Coronary artery (tissue), 2 donors: ENCODE data around the gene COL4A1.
A peak's percentile ranks its signal among the peaks of the same experiment; 100 is the strongest.

Source experiments
- DNase-seq: peaks from one replicate; pipeline ENCODE4 v3.0.0-alpha.2; 2017; ENCODE audit warnings: low spot score
- H3K27ac ChIP-seq, 2 donors: fragments of 200-600 bp; sonication (generic); one replicate each; pipeline ENCODE4 v1.5.1; 2016 to 2019
- H3K4me3 ChIP-seq: fragments of 200-600 bp; sonication (generic); 2 replicates; pipeline ENCODE4 v1.5.1; 2016; ENCODE audit warnings: mild to moderate bottlenecking, moderate library complexity
- CTCF ChIP-seq: fragments of 200-600 bp; sonication (generic); IDR thresholded peaks from one replicate; pipeline ENCODE4 v1.5.1; 2019; ENCODE audit warnings: antibody characterized with exemption

Gene COL4A1

GRCh38 chr13:110286833-110287819, 19.8 kb downstream of the COL4A1 start:
- Histone ChIP-seq H3K27ac (peak overlapping the region; percentile 56 to 78), H3K4me3 (peak overlapping the region; percentile 17)
- no peak for TF ChIP-seq CTCF
- peak; percentile 73 for DNase-seq

DNA sequence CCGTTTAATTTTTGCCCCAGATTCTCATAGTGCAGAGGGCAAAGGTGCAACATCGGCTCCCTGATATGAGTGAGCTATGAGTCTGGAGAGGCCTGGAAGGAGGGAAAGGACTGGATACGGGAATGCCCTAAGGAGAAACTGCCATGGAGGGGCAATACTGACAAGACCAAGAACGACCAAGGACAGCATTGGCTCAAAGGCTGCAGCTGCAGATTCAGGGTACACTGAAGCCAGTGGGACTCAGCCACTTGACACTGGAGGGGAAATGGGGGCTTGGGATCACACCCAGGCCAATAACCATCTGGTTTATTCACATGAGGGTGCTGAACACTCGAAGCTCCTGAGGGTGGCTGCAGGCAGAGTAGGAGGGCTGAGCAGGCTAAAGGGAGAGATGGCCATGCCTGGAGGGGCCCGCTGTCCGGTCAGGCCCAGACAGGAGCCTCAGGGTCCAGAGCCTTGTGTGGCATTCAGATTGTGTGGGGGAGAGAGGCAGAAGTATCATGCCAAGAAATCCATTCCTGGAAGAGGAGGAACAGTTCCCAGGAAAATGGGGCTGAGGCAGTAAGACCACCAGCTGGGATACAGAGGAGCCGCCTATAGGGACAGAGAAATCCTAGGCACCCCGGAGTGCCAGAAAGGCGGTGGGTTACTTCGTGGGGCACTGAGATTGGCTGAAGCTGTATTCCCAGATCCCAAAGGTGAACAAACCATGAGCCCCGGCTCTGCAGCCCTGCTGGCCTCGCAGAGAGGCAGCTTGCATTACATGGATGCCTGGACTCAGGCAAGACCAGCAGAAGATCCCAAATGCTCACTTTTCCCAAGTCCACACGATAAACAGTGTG, 20.7 kb downstream of the COL4A1 start:
- no peak for TF ChIP-seq CTCF
- Histone ChIP-seq H3K4me3 (peak overlapping the region; percentile 14), H3K27ac (peak overlapping the region; percentile 56 to 78)
- peak; percentile 70 for DNase-seq

DNA sequence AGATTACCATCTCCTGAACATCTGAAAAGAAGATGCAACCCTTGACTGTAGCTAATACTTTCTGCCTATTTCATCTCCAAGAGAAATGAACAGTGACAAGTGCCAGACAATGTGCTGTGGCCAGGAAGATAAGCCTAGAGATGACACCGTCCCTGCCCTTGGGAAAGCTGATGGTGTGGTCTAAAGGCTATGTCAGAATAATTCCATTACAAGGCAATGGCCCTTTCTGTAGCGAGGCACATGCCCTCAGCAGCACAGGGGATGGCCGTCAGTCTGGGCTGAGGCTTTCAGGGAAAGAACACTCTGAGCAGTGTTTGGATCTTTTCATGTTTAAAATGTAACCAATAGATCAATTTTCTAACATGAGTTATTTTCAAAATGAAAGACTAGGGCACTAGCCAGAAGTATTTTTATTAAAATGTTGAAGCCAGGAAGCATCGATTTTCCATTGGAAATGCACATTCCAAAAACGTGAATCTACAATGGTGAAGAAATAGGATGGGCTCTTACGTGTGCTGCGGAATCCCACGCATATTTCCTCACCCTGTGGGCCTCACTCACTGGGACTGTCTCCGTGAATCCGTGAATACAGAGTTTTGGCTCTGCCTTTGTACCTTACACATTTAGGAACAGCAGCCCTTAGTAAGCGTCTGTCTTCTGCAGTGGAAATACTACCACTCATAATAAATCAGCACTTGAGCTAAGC, 22.0 kb downstream of the COL4A1 start:
- no peak for TF ChIP-seq CTCF
- Histone ChIP-seq H3K4me3 (no peak overlapping the region), H3K27ac (peak overlapping the region in 1 of 2 donors; percentile 78)
- peak; percentile 38 for DNase-seq

- H3K4me3 ChIP-seq = no peak overlapping the region
- H3K27ac ChIP-seq = peak overlapping the region in 1 of 2 donors; percentile 78
- TF ChIP-seq CTCF = no peak
- no peak for DNase-seq
Measured at GRCh38 chr13:110283736-110284517, 23.0 kb downstream of the COL4A1 start.

GRCh38 chr13:110282316-110282841, 24.6 kb downstream of the COL4A1 start:
- H3K27ac ChIP-seq = peak overlapping the region; percentile 10 to 57
- DNase-seq = no peak

More at GRCh38 chr13:110282316-110282841, 24.6 kb downstream of the COL4A1 start:
- no peak overlapping the region for H3K4me3 ChIP-seq
- TF ChIP-seq CTCF = no peak
